Activated CD8-positive, alpha-beta memory T cell treated with anti-CD3 and anti-CD28 coated beads, Interleukin-2, amount 50 U/mL, for 24 hours (primary cell): ENCODE measurements around the gene GRID1.
"Not testable (repeated sequence)": the region's sequence is repeated elsewhere in the genome, so short reads cannot be mapped to it uniquely, and the experiment has no call there.

Experiments
- DNase-seq: peaks from one replicate; pipeline ENCODE4 v3.0.0-alpha.2; 2020; ENCODE audit errors: extremely low read depth

The GRID1 gene

GRCh38 chr10:86083664-86084175 lies 282.9 kb downstream of the GRID1 start:
- no peak for DNase-seq

GRCh38 chr10:86083206-86083605 lies 283.4 kb downstream of the GRID1 start:
- no peak for DNase-seq

GRCh38 chr10:86082556-86082955 lies 284.0 kb downstream of the GRID1 start:
- DNase-seq = no peak

- DNase-seq = no peak
Measured at GRCh38 chr10:86079088-86079487, 287.5 kb downstream of the GRID1 start.

GRCh38 chr10:86078639-86079035 lies 288.0 kb downstream of the GRID1 start:
- DNase-seq = no peak

GRCh38 chr10:86077871-86078638 lies 288.5 kb downstream of the GRID1 start:
- DNase-seq = no peak

GRCh38 chr10:86077271-86077670 lies 289.3 kb downstream of the GRID1 start:
- DNase-seq = no peak

- DNase-seq = not testable (repeated sequence)
Measured at GRCh38 chr10:86076497-86076896, 290.1 kb downstream of the GRID1 start.

- no peak for DNase-seq
Measured at GRCh38 chr10:86075512-86075911, 291.1 kb downstream of the GRID1 start.

- DNase-seq = no peak
Measured at GRCh38 chr10:86074294-86074693, 292.3 kb downstream of the GRID1 start.

- no peak for DNase-seq
Measured at GRCh38 chr10:86073199-86073977, 293.2 kb downstream of the GRID1 start.

GRCh38 chr10:86072413-86072812 lies 294.2 kb downstream of the GRID1 start:
- no peak for DNase-seq

GRCh38 chr10:86071758-86072157 lies 294.8 kb downstream of the GRID1 start:
- DNase-seq = no peak

GRCh38 chr10:86071145-86071544 lies 295.4 kb downstream of the GRID1 start:
- DNase-seq = no peak

GRCh38 chr10:86070278-86070677 lies 296.3 kb downstream of the GRID1 start:
- no peak for DNase-seq

- DNase-seq = no peak
Measured at GRCh38 chr10:86068231-86069054, 298.2 kb downstream of the GRID1 start.

- DNase-seq = no peak
Measured at GRCh38 chr10:86067436-86068050, 299.1 kb downstream of the GRID1 start.

GRCh38 chr10:86066696-86067095 lies 299.9 kb downstream of the GRID1 start:
- no peak for DNase-seq

- DNase-seq = no peak
Measured at GRCh38 chr10:86065711-86066251, 300.8 kb downstream of the GRID1 start.

GRCh38 chr10:86064931-86065662 lies 301.5 kb downstream of the GRID1 start:
- DNase-seq = no peak

GRCh38 chr10:86064219-86064618 lies 302.4 kb downstream of the GRID1 start:
- DNase-seq = no peak
